ENCODE data around the gene YES1. TPM values are rescaled to one million over a fixed set of nuclear protein-coding genes. Genes with fewer than 3 reads are reported as not detected.

YES1 gene
- total RNA-seq, 2 donors from 2014 or later = 56.3 to 83.4 TPM

DNA sequence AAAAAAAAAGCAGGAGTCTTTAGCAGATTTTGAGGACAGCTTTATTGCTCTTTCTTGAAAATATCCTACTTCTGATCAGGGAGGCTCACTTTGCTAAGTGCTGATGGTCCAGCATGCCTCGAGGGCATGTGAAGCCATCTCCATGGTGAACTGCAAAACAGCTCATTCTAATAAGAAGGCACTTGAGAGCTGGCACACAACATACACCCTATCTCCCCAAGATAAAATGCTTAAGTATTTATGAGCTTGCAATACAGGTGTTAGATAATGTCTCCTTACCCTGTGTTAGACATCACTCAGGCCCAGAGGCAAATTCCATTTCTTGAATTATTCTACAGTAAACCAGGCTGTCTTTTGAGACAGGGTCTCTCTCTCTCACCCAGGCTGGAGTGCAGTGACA is 102.3 kb downstream of the YES1 start:
- TF ChIP-seq, protein P1, sequence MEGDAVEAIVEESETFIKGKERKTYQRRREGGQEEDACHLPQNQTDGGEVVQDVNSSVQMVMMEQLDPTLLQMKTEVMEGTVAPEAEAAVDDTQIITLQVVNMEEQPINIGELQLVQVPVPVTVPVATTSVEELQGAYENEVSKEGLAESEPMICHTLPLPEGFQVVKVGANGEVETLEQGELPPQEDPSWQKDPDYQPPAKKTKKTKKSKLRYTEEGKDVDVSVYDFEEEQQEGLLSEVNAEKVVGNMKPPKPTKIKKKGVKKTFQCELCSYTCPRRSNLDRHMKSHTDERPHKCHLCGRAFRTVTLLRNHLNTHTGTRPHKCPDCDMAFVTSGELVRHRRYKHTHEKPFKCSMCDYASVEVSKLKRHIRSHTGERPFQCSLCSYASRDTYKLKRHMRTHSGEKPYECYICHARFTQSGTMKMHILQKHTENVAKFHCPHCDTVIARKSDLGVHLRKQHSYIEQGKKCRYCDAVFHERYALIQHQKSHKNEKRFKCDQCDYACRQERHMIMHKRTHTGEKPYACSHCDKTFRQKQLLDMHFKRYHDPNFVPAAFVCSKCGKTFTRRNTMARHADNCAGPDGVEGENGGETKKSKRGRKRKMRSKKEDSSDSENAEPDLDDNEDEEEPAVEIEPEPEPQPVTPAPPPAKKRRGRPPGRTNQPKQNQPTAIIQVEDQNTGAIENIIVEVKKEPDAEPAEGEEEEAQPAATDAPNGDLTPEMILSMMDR (IDR thresholded peaks at IDR 0.05) = no peak
- no peaks in the 10 kb centered on the region for H3K4me1 ChIP-seq
- no peak for DNase-seq
- no peaks in the 10 kb centered on the region for H3K27me3 ChIP-seq
- no peak overlapping the region for H3K27ac ChIP-seq
- H3K36me3 ChIP-seq = no peaks in the 10 kb centered on the region
- no peak overlapping the region for H3K4me3 ChIP-seq
- intact Hi-C loops (cut with DNase I) = no loop called here
- H3K9me3 ChIP-seq = no peaks in the 10 kb centered on the region
- no peak overlapping the region for H3K9ac ChIP-seq (ENCODE audit: low read depth in 2 of 2, low read length in 2 of 2)

DNA sequence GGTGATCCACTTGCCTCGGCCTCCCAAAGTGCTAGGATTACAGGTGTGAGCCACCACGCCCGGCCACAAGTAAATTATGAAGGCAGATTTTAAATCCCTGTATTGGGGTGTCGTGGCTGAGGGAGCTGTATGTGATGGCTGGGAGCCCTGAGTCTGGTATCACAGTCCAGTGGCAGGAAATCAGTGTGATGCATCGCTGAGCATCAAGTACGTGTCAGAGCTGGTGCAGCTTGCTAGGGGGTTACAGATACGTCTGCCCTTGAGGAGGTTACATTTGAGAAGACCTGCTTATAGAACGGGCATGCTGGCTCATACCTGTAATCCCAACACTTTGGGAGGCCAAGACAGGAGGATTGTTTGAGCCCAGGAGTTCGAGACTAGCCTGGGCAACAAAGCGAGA is 103.9 kb downstream of the YES1 start:
- H3K27me3 ChIP-seq = no peaks in the 10 kb centered on the region
- no peak overlapping the region for H3K4me3 ChIP-seq
- intact Hi-C loops (cut with DNase I) = no loop called here
- H3K9me3 ChIP-seq = no peaks in the 10 kb centered on the region
- TF ChIP-seq, protein P1 (IDR thresholded peaks at IDR 0.05) = no peak
- H3K36me3 ChIP-seq = no peaks in the 10 kb centered on the region
- H3K9ac ChIP-seq (ENCODE audit: low read depth in 2 of 2, low read length in 2 of 2) = no peak overlapping the region
- no peaks in the 10 kb centered on the region for H3K4me1 ChIP-seq
- DNase-seq = peak; percentile 10
- H3K27ac ChIP-seq = no peak overlapping the region

DNA sequence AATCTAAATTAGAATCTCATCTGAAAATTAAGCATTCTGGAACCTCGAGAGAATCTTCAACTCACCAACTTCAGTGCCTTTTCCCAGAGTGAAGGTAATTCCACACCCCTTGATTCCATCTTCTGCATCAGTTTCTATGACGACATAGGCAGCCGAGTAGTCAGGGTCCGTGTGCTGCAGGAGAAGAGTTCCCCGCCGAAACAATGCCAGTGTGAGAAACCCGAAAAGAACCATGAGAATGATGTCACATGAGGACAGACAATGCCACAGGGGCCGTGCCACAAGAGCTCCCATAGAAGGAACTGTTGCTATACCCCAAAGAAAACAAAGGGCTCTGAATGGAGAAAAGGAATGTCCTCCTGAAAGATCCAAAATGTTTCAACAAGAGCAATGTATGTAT is 105.6 kb downstream of the YES1 start:
- Histone ChIP-seq H3K27ac (no peak overlapping the region), H3K36me3 (no peaks in the 10 kb centered on the region), H3K9me3 (no peaks in the 10 kb centered on the region), H3K4me3 (no peak overlapping the region), H3K4me1 (no peaks in the 10 kb centered on the region), H3K9ac (ENCODE audit: low read depth in 2 of 2, low read length in 2 of 2) (no peak overlapping the region), H3K27me3 (no peaks in the 10 kb centered on the region)
- intact Hi-C loops (cut with DNase I) = no loop called here
- peak; percentile 1 for DNase-seq
- TF ChIP-seq, protein P1 (IDR thresholded peaks at IDR 0.05) = no peak

DNA sequence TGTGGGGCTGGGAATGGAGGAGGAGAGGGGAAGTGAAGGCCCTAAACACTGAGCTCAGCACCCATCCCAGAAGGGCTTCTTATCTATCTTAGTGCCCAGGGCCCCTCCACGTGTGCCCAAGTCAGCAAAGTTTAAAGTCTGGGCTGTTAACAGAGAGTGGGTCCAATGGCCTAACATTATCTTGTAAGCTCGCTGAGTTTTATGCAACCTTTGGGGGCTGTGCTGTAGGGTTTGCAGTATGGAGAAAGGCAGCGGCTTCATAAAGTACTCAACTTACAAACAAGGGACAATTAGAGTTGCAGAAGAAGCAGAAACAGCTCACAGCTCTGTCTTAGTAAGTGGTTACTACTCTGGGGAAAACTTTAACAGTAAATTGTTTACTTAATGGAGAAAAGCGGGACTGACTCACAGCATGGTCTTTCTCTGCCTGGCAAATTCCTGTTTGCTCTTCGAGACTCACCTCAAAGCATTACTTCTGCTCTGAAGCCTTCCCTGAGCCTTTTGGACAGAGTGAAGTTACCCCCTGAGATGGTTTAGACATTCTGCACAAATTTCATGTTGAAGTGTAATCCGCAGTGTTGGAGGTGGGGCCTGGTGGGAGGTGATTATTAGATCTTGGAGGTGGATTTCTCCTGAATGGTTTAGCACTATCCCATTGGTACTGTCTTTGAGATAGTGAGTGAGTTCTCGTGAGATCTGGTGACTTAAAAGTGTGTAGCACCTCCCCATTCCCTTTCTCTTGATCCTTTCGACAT is 108.7 kb downstream of the YES1 start:
- no peaks in the 10 kb centered on the region for H3K27me3 ChIP-seq
- peak; percentile 15 for DNase-seq
- no peak overlapping the region for H3K4me3 ChIP-seq
- H3K27ac ChIP-seq = no peak overlapping the region
- no peaks in the 10 kb centered on the region for H3K4me1 ChIP-seq
- TF ChIP-seq, protein P1 (IDR thresholded peaks at IDR 0.05) = no peak
- no peaks in the 10 kb centered on the region for H3K9me3 ChIP-seq
- H3K36me3 ChIP-seq = no peaks in the 10 kb centered on the region
- no peak overlapping the region for H3K9ac ChIP-seq (ENCODE audit: low read depth in 2 of 2, low read length in 2 of 2)
- intact Hi-C loops (cut with DNase I) = no loop called here

DNA sequence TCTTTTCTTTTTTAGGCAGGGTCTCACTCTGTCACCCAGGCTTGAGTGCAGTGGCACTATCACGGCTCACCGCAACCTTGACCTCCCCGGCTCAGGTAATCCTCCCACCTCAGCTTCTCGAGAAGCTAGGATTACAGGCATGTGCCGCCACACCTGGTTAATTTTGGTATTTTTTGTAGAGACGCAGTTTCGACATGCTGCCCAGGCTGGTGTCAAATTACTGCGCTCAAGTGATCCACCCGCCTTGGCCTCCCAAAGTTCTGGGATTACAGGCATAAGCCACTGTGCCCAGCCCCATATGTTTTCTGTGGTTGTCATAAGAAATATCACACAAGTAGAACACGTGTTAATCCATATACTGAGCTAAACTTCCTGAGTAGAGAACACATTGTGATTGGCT is 114.2 kb downstream of the YES1 start:
- no peaks in the 10 kb centered on the region for H3K36me3 ChIP-seq

More for the DNA sequence above, 114.2 kb downstream of the YES1 start:
- no peak overlapping the region for H3K4me3 ChIP-seq
- no peak overlapping the region for H3K27ac ChIP-seq
- no peak for DNase-seq
- no peaks in the 10 kb centered on the region for H3K27me3 ChIP-seq
- H3K9ac ChIP-seq (ENCODE audit: low read depth in 2 of 2, low read length in 2 of 2) = no peak overlapping the region
- intact Hi-C loops (cut with DNase I) = no loop called here
- no peaks in the 10 kb centered on the region for H3K9me3 ChIP-seq
- H3K4me1 ChIP-seq = no peaks in the 10 kb centered on the region
- TF ChIP-seq, protein P1 (IDR thresholded peaks at IDR 0.05) = no peak

Data from colonic mucosa (tissue), 4 donors.